Kidney capillary endothelial cell (primary cell): ENCODE measurements around the gene GRID1.
"Not testable (repeated sequence)": the region's sequence is repeated elsewhere in the genome, so short reads cannot be mapped to it uniquely, and the experiment has no call there.

Experiments
- DNase-seq: peaks from one replicate; pipeline ENCODE4 v3.0.0-alpha.2; 2018; ENCODE audit warnings: low spot score

Gene GRID1

DNA sequence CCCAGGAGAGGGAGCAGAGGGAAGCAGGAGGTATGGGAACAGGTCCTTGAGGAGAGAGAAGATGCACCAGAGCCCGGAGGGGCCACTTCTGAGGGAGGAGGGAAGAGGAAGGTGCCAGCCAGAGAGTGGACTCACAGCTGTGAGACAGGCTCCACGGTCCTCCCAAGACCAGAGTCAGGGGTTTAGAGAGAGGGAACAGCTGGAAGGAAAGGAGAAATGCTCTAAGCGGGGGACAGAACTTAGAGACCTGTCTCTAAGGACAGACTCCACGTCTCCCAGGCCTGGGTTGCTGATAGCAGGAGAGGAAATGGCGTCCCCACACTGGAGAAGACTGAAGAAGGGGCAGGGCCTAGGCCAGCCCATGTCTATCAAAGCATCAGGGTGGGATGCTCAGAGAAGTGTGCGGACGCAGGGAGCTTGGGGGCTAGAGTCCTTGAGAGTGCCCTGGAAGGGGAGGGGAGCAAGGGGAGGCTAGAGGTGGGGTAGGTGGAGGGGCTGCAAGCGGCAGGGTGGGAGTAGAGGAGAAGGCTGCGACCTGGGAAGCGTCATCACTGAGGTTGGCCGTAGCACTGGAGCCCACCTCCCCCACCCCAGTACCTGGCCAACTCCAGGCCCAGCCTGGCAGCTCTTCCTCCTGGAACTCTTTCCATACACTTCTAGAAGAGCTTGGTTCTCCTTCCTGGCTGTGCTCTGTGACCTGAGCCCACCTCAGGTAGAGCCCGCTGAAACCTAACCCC is 25.6 kb upstream of the GRID1 start:
- DNase-seq = no peak

DNA sequence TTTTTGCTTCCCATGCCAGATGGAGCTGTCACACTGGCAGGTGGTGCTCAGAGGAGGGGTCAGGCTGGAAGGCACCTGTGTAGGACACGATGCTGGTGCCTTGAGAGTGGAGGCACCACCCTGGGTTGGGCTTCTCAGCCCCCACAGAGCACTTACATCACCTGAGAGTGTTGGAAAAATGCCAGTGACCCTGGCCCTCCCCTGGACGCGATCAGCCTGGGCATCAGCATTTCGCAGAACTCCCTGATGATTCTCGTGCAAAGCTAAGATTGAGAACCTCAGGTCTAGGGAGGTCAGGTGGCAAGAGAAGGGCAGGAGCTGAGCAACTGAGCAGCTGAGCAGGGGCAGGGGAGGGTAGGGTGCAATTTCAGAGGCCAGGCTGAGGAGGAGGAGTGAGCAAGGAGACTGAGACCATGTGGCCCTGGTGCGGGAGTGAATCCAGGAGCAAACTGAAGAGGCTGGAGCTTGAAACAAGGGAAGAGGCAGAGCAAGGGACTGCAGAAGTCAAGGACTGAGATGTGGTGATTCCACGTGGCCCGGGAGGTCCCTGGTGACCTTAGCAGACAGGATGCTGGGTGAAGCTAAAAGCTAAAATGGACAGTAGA is 24.7 kb upstream of the GRID1 start:
- no peak for DNase-seq

DNA sequence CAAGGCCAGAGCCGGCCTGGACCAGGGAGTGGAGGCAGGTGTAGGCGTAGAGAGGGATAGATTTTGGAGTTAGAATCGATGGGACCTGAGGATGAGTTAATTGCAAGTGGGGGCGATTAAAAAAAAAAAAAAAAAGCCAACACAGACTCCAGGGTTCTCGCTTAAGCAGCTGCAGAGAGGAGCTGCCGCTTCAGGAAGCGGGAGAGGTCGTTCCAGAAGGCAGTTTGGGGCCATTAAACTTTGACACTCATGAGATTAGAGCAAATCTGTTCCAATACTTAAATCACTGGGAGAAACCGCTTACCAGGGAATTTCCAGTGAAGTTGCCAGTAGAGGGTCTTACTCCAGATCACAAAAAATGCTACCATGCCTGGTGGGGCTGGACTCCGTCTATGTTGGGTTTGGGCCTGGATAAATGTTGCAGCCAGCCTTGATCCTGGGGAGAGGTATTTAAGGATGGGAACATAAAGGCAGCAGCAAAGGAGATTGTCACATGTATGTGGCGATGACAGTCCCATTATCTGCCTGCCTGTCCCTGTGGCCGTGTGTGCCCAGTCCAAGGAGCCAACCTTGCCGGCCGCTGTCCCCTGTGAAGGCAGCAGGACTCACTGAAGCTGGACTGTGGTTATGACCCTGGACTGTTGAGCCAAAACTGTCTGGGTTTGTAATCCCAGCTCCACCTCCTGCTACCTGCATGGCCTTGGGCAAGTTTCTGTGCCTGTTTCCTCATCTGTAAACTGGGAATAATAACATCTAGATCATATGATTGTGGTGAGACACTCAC is 23.9 kb upstream of the GRID1 start:
- DNase-seq = no peak

DNA sequence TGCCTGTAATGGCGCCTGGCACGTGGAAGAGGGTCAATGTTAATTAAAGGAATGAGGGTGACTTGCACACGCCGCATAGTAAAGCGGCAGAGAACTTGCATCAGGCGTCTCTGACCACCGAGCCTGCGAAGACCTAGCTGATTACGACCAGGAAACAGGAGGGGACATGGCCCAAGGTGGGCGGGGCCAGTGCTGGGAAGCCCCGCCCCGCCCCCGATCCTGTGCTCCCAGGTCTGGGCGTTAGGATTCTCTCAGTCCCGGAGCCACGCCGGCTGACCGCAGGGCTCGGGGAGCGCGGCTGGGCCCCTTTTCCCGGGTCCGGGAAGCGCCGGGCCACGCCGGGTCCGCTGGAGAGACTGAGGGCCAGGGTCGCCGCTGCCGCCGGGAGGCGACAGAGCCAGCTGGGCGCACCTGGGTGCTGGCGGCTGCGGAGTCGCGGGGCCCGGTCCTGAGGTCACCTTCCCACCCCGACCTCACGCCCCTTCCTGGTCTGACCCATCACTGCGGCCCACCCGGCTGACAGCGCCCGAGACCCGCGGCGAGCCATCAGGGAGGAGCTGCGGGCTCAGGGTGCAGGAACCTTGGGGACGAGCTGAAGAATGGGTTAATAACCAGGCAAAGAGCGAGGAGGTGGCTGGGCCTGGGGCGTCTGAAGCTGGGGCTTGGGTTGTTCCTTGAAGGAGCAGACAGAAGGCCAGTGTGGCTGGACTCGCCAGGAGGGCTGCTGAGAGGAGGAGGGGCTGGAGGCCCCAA is 23.0 kb upstream of the GRID1 start:
- no peak for DNase-seq

DNA sequence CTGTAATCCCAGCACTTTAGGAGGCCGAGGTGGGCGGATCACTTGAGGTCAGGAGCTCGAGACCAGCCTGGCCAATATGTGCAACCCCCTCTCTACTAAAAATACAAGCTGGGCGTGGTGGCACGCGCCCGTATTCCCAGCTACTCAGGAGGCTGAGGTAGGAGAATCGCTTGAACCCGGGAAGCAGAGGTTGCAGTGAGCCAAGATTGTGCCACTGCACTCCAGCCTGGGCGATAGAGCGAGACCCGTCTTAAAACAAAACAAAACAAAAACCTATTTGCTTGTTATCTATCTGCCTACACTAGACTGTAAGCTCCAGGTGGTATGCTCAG is 22.5 kb upstream of the GRID1 start:
- DNase-seq = not testable (repeated sequence)

DNA sequence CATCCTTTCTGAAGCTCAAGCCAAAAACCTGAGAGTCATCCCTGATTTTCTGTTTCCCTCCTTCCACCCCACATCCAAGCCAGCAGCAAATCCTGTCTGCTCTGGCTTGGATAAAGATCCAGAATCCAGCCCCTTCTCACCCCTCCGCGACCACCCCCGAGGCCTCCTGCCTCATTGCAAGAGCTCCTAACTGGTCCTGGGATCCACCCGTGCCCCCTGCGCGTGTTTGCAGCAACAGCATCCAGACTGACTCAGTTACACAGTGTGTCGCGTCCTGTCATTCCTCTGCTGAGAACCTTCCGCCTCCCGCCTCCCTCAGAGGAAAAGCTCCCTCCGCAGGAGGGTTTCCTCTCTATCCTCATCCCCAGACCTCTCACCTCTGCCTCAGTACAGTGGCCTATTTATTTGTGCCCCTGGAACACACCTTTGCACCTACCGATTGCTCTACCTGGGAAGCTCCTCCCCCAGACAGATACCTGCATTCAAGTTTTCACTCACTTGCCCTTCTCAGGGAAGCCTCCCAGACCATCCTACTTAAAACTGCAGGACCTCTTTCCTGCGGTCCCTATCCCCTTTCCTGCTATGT is 21.6 kb upstream of the GRID1 start:
- no peak for DNase-seq

DNA sequence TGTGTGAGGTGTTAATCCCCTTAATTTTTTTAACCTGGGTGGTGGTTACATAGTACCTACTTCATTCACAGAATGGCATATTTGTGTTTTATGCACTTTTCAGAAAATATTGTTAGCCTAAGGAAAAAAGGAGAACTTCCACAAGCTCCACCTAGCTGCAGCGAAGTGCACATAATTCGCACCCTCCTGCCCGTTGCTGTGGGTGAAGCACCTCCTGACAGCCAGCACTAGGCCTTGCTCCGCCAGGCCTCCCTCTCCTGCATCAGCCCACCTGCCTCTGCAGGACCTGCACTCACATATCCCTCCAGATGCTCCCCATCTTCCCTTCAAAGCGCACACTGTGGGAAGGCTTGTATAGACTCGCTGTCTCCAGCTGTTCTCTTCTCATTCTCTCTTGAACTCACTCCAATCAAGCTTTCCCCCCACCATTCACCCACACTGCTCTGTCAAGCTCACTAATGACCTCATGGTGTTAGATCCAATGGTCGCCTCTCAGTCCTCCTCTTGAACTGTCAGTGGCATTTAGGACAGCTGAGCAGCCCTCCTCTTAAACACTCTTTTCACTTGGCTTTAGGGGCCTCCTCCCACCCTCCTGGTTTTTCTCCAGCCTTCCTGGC is 20.7 kb upstream of the GRID1 start:
- DNase-seq = no peak

DNA sequence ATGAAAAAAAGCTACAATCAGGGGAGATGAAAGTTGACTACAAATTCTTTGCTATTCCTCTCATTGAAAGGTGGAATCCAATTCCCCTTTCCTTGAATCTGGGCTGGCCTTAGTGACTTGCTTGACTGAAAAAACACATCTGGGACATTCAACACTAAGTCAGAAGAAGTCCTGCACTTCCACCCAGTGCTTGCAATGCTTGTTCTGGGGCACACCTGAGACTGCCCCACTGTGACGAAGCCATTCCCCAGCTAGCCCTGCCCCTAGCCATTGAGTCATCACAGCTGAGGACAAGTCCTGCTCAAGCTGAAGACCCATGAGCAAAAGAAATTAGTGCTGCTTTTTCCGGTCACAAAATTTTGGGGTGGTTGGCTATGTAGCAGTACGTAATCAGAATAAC is 19.2 kb upstream of the GRID1 start:
- no peak for DNase-seq

DNA sequence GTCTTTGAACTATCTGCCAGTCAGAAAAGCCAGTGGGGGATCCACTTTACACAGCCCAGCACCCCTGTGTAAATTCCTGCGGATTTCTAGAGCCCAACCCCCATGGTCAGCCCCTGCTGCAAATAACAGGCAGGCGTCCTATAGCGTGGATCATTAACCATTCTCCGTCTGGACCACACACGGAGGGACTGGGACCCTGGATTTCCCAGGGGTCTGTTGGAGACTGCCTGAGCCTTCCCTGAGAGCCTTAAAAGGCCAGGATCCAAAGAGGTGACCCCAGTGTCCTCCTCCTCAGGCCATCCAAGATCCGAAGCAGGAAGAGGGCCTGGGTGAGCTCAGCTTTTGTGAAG is 11.2 kb upstream of the GRID1 start:
- no peak for DNase-seq

DNA sequence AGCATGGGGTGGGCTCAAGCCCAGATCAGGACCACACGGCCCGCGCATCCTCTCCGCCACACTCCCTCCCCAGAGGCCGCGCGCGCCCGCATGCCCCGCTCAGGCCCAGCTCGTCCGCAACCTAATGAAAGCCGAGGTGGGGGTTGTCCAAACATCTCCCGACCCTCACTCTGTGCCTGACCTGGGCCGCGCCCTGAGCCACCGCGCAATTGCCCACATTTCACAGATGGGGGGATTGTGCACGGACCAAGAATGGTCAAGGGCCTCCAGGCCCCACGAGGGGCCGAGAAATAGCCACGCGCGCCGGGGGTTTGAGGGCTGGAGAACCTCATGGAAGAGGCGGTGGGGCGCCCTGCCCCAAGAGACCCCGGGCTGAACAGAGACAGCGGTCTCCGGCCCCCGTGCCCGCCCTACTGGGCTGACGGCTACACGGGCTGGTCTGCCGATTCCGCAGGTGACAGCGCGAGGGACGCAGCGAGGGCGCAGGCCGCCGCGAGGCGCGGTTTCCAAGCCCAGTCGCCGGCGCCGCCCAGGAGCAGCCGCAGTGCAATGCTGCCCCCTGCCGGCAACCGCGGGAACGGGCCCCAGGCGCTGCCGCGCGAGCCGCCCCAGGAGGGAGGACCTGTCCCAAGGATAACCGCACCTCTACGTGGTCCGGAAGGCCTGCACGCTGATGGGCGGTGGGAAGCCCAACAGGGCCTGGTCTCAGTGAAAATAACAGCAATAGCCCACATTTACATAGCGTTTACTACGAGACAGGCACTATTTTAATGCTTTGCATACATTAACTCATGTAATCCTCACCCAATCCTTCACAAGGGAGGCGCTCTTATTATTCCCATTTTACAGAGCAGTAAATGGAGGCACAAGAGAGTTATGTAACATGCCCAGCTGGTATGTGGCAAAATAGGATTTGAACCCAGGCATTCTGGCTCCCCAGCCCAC is 10.5 kb upstream of the GRID1 start:
- DNase-seq = peak; percentile 50

DNA sequence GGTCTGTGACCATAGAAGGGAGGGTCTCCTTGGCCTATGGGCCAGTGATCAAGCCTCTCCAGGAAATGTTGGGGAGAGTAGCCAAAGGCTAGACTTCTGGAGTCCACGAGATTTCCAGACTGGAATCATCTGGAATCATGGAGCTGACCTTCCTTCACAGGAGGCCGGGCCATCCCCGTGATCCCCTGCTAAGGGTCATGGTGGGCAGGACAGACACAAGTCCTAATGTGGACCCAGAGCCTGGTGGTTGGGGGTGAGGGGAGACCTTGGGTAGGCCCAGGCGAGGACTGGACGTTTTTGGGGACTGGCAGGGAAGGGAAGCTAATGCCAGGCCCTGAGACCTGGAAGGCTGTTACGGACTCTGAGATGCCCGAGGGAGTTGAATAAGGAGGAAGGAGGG is 9.8 kb upstream of the GRID1 start:
- no peak for DNase-seq

DNA sequence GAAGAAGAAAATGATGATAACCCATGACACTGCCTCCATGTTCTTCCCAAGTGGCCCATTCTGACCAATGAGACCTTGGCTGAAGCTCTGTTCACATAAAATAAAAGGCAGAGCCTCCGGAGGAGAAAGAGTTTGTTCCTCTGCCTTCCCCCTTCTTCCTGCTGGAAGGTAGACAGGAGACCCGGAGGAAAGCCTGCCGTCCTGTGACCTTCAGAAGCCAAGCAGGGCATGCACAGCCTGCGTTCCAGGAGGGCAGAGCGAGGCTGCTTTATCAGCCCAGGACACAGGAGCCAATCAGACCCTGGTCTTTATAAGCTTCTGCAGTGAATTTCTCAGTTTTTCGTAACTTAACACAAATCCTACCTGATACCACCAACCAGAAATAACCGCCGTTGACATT is 8.6 kb upstream of the GRID1 start:
- no peak for DNase-seq

DNA sequence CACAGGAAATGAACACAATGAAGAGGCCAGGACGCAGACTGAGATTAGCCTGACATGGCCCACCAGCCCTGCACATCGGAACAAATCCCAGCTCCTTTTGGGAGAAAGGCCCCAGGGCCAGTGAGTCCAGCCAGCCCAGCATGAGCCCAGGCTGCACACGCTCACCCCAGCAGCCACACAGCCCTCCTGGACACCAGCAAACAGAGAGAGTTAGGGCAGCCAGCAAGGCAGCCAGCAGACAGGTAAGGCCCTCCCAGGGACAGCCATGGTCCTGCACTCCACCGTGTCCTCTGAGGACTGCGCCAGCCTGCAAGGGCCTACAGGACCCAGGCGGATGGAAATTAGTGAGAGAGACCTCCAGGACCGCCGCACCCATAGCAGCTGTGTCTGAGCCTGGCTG is 8.1 kb upstream of the GRID1 start:
- no peak for DNase-seq

DNA sequence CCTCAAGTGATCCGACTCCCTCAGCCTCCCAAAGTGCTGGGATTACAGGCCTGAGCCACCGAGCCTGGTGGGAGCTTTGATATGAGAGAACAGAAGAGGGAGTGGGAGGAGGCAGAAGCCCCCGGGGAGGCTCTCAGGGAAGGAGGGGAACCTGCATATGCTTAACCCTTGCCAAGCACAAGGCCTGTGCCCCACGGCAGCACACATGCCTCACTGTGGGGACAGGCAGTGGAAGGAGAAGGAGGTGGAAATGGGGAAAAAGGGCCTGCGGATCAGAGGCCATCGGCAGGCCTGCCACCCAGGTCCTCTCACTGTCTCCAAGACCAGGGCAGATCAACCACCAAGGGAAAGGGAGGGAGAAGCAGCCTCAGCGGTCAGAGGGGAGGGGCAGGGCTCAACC is 7.2 kb upstream of the GRID1 start:
- no peak for DNase-seq

DNA sequence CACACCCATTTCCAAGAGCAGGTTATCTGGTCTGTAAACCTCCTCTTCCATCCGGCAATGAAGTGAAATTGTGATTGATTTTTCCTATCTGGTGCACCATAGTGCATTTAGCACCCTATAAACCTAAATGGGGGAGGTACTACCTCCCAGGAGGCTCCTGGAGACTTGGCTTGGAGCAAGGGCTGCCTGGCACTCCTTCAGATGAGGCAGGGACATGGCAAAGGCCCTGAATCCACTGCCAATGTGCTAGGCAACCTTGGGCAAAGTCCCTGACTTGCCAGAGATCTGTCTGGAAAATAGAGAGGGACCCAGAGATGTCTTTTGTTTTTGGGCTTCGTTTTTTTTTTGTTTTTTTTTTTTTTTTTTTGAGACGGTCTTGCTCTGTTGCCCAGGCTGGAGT is 6.7 kb upstream of the GRID1 start:
- no peak for DNase-seq

DNA sequence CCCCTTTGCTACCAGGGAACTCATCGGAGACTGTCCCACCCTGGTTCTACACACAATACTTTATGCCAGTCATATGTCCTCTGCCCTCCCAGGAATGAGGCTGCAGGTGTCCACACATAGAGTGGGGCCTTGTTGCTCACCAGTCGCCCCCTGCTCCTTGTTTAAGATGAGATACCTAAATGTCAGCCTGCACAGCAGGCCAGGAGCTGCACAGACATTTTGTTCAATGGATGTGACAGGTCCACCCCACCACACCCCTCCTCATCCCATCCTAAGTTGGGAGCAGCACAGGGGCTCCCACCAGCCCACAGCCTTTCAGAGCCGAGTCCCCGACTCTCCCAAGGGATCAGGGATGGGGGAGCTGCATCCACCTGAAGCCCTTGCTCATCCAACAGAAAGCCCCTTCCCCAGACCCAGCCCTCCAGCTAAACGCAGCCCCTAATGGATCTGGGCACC is 6.2 kb upstream of the GRID1 start:
- DNase-seq = no peak

DNA sequence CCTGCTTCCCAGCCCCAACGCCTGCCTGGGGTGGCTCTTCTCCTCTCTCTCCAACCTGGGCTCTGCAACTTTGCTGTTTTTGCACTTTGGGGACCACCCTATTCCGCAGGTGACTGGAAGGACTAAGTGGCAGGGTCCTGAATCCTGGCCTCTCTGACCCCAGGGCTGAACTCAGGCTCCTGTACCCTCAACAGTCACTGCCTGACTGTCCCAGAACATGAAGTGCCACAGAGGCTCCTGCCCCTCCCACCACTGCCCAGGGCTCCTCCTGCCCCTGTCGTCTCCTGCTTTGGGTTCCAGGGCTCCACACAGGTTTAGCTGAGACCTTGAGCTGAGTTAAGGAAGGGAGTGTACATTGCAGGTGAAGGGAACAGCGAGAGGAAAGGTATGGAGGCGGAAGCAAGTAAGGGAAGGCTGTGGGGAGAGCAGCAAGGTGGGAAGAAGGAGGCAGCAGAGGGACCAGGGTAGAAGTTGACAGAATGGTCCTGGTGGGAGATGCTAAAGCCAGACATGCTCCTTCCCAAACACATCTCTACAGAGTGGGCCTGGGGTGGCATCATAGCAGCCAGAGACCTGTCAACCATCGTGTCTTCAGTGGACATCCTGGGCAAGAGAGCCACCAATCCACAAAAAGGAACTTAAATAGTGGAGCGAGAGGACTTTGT is 5.7 kb upstream of the GRID1 start:
- DNase-seq = no peak

DNA sequence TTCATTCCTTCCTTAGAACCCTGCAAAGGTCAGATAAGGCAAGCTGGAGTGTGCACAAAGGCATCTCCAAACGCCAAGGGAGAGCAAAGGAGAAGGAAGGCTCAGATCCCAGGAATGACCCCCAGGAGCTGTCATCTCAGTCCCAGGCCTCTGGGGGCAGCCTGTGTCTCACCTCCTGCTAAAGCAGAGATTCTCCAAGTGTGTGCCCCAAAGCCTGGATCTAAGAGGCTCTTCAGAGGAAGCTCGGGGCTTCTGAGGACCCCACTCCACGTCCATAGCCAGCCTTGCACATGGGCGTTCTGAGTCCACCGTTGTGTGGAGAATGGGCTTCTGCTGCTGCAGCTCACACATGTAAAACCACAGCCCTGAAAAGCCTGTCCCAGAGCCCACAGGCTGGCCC is 5.1 kb upstream of the GRID1 start:
- no peak for DNase-seq

DNA sequence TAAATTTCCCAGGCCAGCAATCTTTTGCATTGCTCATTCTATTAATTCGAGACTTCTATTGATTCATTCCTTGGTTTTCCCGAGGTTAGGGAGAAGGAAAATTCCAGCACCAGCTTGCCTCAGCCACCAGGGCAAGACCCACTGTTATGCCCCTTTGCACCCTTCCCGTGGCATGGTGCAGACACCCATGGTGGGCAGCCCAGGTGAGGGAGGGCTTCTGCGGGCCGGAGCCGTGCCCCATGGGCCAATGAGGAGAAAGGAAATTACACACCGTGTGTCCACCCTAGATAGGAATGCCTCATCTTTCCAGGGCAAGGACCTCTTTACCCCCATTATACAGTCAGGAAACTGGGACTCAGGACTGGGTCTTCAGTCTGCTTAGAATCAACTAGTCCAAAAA is 4.5 kb upstream of the GRID1 start:
- no peak for DNase-seq

DNA sequence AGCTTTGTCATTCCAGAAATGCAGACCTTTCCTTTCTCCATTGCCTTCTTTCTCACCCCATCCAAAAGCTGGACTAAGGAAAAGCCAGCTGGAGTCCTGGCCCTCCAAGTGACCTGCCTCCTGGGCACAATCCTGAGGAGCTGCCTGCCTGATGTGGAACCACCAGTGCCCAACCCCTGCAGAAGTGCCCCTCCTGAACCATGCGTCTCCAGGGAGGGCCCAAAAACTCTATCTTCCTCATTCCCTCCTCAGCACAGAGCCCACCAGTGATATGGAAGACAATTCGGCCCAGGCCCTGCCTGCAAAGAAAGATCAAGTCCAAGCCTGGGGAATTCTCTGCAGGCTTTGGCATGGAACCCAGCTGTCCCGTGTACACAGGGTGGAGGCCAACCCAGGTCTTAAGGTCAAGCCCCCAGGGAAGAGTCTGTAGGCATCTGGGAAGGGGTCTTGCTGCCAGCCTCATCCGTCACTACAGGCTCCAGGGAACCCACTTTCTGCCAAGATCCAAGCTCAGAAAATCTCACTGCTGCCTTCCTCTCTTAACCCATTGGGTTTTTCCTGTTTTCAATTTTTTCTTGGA is 3.5 kb upstream of the GRID1 start:
- DNase-seq = no peak
